MM.1S (cell line): Measurements from ENCODE around the gene NTRK3.

ENCODE experiments used
- EZH2 ChIP-seq: fragments of 300-600 bp; sonication (generic); optimal IDR thresholded peaks from 2 replicates; pipeline ENCODE3; 2017; ENCODE audit warnings: low read depth, mild to moderate bottlenecking, antibody characterized with exemption, low read length, mixed read lengths
- TF ChIP-seq, protein P1 (sequence below): fragments of 300-600 bp; sonication (generic); IDR thresholded peaks from 2 replicates; pipeline ENCODE4 v1.5.1; 2016; ENCODE audit warnings: antibody characterized with exemption, low read length, mixed read lengths

DNA sequence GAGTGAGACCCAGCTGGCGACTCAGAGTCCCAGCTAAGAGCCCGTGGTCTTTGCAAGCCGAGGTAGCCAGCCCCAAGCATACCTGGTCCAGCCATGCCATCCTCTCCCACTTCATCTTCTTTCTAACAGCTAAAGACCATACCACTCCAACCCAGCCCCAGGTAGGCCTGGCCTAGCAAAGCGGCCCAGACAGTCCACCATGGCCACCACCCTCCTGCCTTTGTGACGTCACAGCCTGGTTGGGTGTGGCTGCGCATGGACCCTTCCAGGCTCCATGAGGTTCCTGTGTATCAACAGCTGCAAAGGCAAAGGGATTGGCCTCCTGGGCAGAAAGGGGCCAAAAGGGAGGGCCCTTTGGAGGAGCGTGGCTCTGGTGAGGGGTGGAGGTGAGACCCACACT is 4.1 kb downstream of the NTRK3 start:
- no peak for TF ChIP-seq EZH2
- TF ChIP-seq, protein P1, sequence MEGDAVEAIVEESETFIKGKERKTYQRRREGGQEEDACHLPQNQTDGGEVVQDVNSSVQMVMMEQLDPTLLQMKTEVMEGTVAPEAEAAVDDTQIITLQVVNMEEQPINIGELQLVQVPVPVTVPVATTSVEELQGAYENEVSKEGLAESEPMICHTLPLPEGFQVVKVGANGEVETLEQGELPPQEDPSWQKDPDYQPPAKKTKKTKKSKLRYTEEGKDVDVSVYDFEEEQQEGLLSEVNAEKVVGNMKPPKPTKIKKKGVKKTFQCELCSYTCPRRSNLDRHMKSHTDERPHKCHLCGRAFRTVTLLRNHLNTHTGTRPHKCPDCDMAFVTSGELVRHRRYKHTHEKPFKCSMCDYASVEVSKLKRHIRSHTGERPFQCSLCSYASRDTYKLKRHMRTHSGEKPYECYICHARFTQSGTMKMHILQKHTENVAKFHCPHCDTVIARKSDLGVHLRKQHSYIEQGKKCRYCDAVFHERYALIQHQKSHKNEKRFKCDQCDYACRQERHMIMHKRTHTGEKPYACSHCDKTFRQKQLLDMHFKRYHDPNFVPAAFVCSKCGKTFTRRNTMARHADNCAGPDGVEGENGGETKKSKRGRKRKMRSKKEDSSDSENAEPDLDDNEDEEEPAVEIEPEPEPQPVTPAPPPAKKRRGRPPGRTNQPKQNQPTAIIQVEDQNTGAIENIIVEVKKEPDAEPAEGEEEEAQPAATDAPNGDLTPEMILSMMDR = no peak
